K562 (cell line): Measurements from ENCODE around the gene KRT14. TPM values are rescaled to one million over a fixed set of nuclear protein-coding genes. Genes with fewer than 3 reads are reported as not detected.

Experiments used
- CBFB ChIP-seq: sonication (generic); formaldehyde crosslinking; IDR thresholded peaks from 2 replicates; pipeline ENCODE4 v1.4.0; 2020; ENCODE audit warnings: mild to moderate bottlenecking, missing genetic modification reagents
- JUNB ChIP-seq: fragments of 450-650 bp; formaldehyde crosslinking; conservative IDR thresholded peaks from 2 replicates; pipeline ENCODE4 v1.4.0; 2020; ENCODE audit warnings: mild to moderate bottlenecking
- JUND ChIP-seq, 2 experiments: IDR thresholded peaks; 2 replicates in 1 of 2; 3 replicates in 1 of 2; pipeline ENCODE4 v1.6.1; 2011; ENCODE audit warnings: borderline replicate concordance in 2 of 2, low read depth in 2 of 2, low read length in 2 of 2, improper control_type of control experiment in 1 of 2, missing biosample characterization in 1 of 2, missing genetic modification characterization in 1 of 2, missing genetic modification reagents in 1 of 2
- TBL1XR1 ChIP-seq, 2 experiments: IDR thresholded peaks; 2 replicates each; pipeline ENCODE4 v1.6.1; 2012; ENCODE audit warnings: improper control_type of control experiment in 2 of 2, low read length in 2 of 2, mild to moderate bottlenecking in 1 of 2
- ZNF592 ChIP-seq: fragments of 450-650 bp; IDR thresholded peaks from 2 replicates; pipeline ENCODE4 v1.6.1; 2017; ENCODE audit warnings: antibody characterized with exemption, mild to moderate bottlenecking
- polyA plus RNA-seq, 8 experiments: library from polyadenylated mRNA; depleted of rRNA in 4 of 8; stranded (reverse) in 5 of 8; unstranded in 3 of 8; fragments of >200 nt; fragmentation: Nextera tagmentation in 2 of 8; fragmentation: Illumina TruSeq in 1 of 8; extraction: Ambion mirVana in 2 of 8; extraction: Trizol in 1 of 8; gene quantifications; 2 replicates each; pipeline versions ENCODE4 v1.2.1 to v1.2.3, GENCODE V29; 2011 to 2014; ENCODE audit warnings: inconsistent platforms in 1 of 8, missing spikeins in 1 of 8
- total RNA-seq, 7 experiments: library from RNA; depleted of rRNA in 6 of 7; stranded (reverse); fragments of >200 nt in 6 of 7; fragmentation: Illumina TruSeq in 2 of 7; extraction: Trizol in 2 of 7; gene quantifications; 2 replicates each; pipeline versions ENCODE4 v1.2.1 to v1.2.3, GENCODE V29; 2011 to 2021; ENCODE audit warnings: low replicate concordance in 1 of 7
- TF ChIP-seq, protein P1 (sequence below): sonication (generic); formaldehyde crosslinking; IDR thresholded peaks from 2 replicates; pipeline ENCODE4 v1.8.0; 2022; ENCODE audit warnings: missing genetic modification reagents, mild to moderate bottlenecking, borderline replicate concordance

The KRT14 gene
- total and polyA plus RNA-seq, 9 of the 15 experiments (the other 6 are each of a cell fraction or from before 2014, with no cell fraction given) = 0.22 TPM; not detected in 8

DNA sequence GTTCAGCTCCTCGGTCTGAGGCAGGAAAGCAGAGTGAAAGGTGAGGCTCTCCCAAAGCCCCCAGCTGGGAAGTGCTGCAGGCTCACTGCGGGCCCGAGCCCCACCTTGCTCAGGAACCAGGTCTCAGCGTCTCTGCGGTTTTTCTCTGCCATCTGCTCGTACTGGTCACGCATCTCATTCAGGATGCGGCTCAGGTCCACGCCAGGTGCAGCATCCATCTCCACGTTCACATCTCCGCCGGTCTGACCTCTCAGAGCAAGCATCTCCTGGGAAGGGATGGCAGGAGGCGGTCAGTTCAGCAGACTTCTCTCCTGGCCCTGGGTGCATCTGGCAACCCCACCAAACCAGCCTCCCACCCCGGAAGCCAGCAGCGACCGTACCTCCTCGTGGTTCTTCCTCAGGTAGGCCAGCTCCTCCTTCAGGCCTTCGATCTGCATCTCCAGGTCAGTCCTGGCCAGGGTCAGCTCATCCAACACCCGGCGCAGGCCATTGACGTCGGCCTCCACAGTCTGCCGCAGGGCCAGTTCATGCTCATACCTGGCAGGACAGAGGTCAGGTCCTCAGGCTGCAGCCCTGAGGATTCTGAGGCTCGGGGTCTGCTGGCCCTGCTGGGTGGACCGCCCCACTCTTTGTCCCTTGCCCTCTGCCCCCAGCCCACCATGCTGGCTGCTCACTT lies 24.4 kb upstream of the KRT14 start (continued):
- no peak for TF ChIP-seq ZNF592
- no peak for TF ChIP-seq JUNB (CRISPR knock-in tag)
- TF ChIP-seq JUND (IDR thresholded peaks at IDR 0.05; ENCODE audit: borderline replicate concordance, low read depth, low read length) = no peak
- TF ChIP-seq JUND (tag; IDR thresholded peaks at IDR 0.05; ENCODE audit: borderline replicate concordance, low read depth, low read length) = no peak
- no peak for TF ChIP-seq TBL1XR1 (IDR thresholded peaks at IDR 0.05; ENCODE audit: low read length in 2 of 2)
- TF ChIP-seq, protein P1, sequence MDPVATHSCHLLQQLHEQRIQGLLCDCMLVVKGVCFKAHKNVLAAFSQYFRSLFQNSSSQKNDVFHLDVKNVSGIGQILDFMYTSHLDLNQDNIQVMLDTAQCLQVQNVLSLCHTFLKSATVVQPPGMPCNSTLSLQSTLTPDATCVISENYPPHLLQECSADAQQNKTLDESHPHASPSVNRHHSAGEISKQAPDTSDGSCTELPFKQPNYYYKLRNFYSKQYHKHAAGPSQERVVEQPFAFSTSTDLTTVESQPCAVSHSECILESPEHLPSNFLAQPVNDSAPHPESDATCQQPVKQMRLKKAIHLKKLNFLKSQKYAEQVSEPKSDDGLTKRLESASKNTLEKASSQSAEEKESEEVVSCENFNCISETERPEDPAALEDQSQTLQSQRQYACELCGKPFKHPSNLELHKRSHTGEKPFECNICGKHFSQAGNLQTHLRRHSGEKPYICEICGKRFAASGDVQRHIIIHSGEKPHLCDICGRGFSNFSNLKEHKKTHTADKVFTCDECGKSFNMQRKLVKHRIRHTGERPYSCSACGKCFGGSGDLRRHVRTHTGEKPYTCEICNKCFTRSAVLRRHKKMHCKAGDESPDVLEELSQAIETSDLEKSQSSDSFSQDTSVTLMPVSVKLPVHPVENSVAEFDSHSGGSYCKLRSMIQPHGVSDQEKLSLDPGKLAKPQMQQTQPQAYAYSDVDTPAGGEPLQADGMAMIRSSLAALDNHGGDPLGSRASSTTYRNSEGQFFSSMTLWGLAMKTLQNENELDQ = no peak
- no peak for TF ChIP-seq CBFB (CRISPR knock-in tag)
